ENCODE results near the gene C2CD4A. TPM values are rescaled to one million over a fixed set of nuclear protein-coding genes. Genes with fewer than 3 reads are reported as not detected.
A peak's percentile ranks its signal among the peaks of the same experiment; 100 is the strongest.

C2CD4A gene
- total and polyA plus RNA-seq, 9 of the 15 experiments (the other 6 are each of a cell fraction or from before 2014, with no cell fraction given), result not detected

- TF ChIP-seq PREB (CRISPR knock-in tag; IDR thresholded peaks at IDR 0.05), result no peak
- TF ChIP-seq BRD9 (IDR thresholded peaks at IDR 0.05; ENCODE audit: low read depth, partially characterized antibody), result no peak
- TF ChIP-seq E2F1 (CRISPR knock-in tag; IDR thresholded peaks at IDR 0.05), result peak; percentile 65; the same call in 1 of the 2 replicates
- no peak for TF ChIP-seq ARID2 (IDR thresholded peaks at IDR 0.05)
- no peak for TF ChIP-seq RBM22 (IDR thresholded peaks at IDR 0.05; ENCODE audit: low read depth, low read length, poor library complexity, severe bottlenecking)
- TF ChIP-seq KLF13 (tag; IDR thresholded peaks at IDR 0.05; ENCODE audit: borderline replicate concordance, low read depth), result 0 out of 2 replicates have a peak, but pooled peaks have one; percentile 26
- TF ChIP-seq PHB (CRISPR knock-in tag; IDR thresholded peaks at IDR 0.05), result 0 out of 2 replicates have a peak, but pooled peaks have one; percentile 24
- TF ChIP-seq WHSC1 (IDR thresholded peaks at IDR 0.05; ENCODE audit: low read length), result no peak
- TF ChIP-seq FOXP4 (CRISPR knock-in tag; IDR thresholded peaks at IDR 0.05; ENCODE audit: borderline replicate concordance), result no peak
- TF ChIP-seq TAF15 (IDR thresholded peaks at IDR 0.05; ENCODE audit: low read depth, low read length), result no peak
- no peak for TF ChIP-seq ELK1 (CRISPR knock-in tag; IDR thresholded peaks at IDR 0.05)
- no peak for TF ChIP-seq HMGXB4 (CRISPR knock-in tag; IDR thresholded peaks at IDR 0.05)
- peak in 1 of 2 experiments; percentile 24; a peak in 1 of 4 replicates for TF ChIP-seq FOXK2 (conservative IDR thresholded peaks at IDR 0.05 in 1 of 2, IDR thresholded peaks at IDR 0.05 in 1 of 2; ENCODE audit: low read depth in 2 of 2)
- TF ChIP-seq NFRKB (IDR thresholded peaks at IDR 0.05; ENCODE audit: low read depth), result no peak
- TF ChIP-seq MECOM (CRISPR knock-in tag; IDR thresholded peaks at IDR 0.05), result no peak
These were observed 6.5 kb upstream of the C2CD4A start, which contains the start of gene VPS13C (continued) for GRCh38 chr15:62060113-62060895.

All from K562 (cell line).